Upper lobe of left lung (tissue), 4 donors: ENCODE results near the gene ASTN1.

ENCODE experiments used
- POLR2A ChIP-seq, 4 donors: fragments of 450-650 bp; IDR thresholded peaks; one replicate each; pipeline ENCODE4 v1.5.1; 2016 to 2017; ENCODE audit warnings: antibody characterized with exemption in 4 of 4, mild to moderate bottlenecking in 2 of 4
- TF ChIP-seq, protein P1 (sequence below), 6 experiments: fragments of 450-650 bp in 4 of 6; fragments of 200-600 bp in 2 of 6; sonication (generic) in 2 of 6; IDR thresholded peaks; one replicate each; pipeline ENCODE4 v1.5.1; 2016 to 2019; ENCODE audit warnings: antibody characterized with exemption in 6 of 6

DNA sequence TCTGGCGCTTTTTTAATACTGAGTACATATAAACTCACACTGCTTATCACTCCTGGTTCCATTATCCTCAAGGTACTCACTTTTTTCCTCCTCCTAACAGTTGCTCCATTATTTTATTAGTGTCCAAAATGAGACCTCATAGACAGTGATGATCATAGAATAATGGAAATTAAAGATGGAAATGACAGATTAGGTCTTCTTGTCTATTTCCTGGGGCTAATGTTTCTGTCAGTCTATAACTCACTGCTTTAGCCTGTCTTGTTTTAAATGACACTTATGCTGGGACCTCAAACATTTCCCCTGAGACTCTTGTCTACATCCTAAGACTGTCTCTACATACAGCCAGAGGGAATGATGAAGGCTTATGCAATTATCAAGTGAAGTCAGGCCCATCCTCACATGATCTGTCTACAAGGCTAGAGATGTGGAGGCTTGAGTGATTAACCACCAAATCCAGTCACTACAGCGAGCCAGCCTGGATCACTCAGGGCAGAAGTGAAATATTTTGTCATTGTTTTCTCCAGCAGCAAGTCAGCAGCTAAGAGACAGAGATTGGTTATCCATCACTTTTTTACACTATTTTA is 152.1 kb downstream of the ASTN1 start:
- TF ChIP-seq, protein P1, sequence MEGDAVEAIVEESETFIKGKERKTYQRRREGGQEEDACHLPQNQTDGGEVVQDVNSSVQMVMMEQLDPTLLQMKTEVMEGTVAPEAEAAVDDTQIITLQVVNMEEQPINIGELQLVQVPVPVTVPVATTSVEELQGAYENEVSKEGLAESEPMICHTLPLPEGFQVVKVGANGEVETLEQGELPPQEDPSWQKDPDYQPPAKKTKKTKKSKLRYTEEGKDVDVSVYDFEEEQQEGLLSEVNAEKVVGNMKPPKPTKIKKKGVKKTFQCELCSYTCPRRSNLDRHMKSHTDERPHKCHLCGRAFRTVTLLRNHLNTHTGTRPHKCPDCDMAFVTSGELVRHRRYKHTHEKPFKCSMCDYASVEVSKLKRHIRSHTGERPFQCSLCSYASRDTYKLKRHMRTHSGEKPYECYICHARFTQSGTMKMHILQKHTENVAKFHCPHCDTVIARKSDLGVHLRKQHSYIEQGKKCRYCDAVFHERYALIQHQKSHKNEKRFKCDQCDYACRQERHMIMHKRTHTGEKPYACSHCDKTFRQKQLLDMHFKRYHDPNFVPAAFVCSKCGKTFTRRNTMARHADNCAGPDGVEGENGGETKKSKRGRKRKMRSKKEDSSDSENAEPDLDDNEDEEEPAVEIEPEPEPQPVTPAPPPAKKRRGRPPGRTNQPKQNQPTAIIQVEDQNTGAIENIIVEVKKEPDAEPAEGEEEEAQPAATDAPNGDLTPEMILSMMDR (IDR thresholded peaks at IDR 0.05) = no peak
- TF ChIP-seq POLR2A (IDR thresholded peaks at IDR 0.05) = no peak
